K562 (cell line): Measurements from ENCODE around the gene GRIP1. TPM values are rescaled to one million over a fixed set of nuclear protein-coding genes. Genes with fewer than 3 reads are reported as not detected.

ENCODE experiments used
- ATAC-seq: fragments of 200-7000 bp; cut with Tn5 transposase; 3 replicates; pipeline ENCODE4 v1.9.1; 2020; ENCODE audit warnings: moderate library complexity
- BruUV-seq: library from RNA; stranded (reverse); fragments of 400-500 nt; replicated peaks from 2 replicates; lab custom pipeline; 2021; lab: Mats Ljungman, UMichigan
- CTCF ChIA-PET: fragments of 300-600 bp; formaldehyde crosslinking; extraction: SDS; loops from one replicate; lab custom pipeline; 2021; ENCODE audit warnings: low intra/inter-chr PET ratio; lab: Yijun Ruan, JAX
- POLR2A ChIA-PET: fragments of 300-600, 350-650 bp; sonication (Branson Sonifier 250); formaldehyde crosslinking; extraction: SDS; loops from one replicate; lab custom pipeline; 2021; ENCODE audit warnings: antibody characterized with exemption, inconsistent platforms; lab: Yijun Ruan, JAX
- DNase-seq, 4 experiments: peaks; one replicate each; pipeline versions ENCODE4 v3.0.0 to v3.0.0-alpha.2; 2011 to 2018; ENCODE audit warnings: low spot score in 3 of 4, mixed read lengths in 3 of 4; ENCODE audit errors: extremely low read depth in 1 of 4
- FAIRE-seq: peaks from 2 replicates; lab custom pipeline; 2011; peaks lifted over from hg19 to GRCh38; lab: Jason Lieb, UNC
- H2AFZ ChIP-seq: 2 replicates; pipeline ENCODE4 v1.6.0; 2011; ENCODE audit warnings: low read depth, low read length, control low read depth, inconsistent platforms
- H3K27ac ChIP-seq: fragments of 200-600 bp; 3 replicates; pipeline ENCODE4 v1.8.0; 2011; ENCODE audit warnings: low read depth, mild to moderate bottlenecking, control low read depth, inconsistent platforms, low read length, moderate library complexity, mixed read lengths; ENCODE audit errors: extremely low read depth
- H3K27me3 ChIP-seq, 2 experiments: fragments of 300-600 bp in 1 of 2; 2 replicates in 1 of 2; 3 replicates in 1 of 2; pipeline versions ENCODE4 v1.6.0 to v1.8.0; 2011; ENCODE audit warnings: inconsistent platforms in 2 of 2, low read length in 2 of 2, mild to moderate bottlenecking in 1 of 2, mixed read lengths in 1 of 2, moderate library complexity in 1 of 2; ENCODE audit not compliant: control insufficient read depth in 2 of 2, insufficient read depth in 2 of 2
- H3K36me3 ChIP-seq: fragments of 300-600 bp; 3 replicates; pipeline ENCODE4 v1.8.0; 2011; ENCODE audit warnings: mild to moderate bottlenecking, low read length, inconsistent platforms; ENCODE audit not compliant: control insufficient read depth, insufficient read depth
- H3K4me1 ChIP-seq, 2 experiments: fragments of 200-600 bp in 1 of 2; replicated peaks in 1 of 2; 2 replicates in 1 of 2; 3 replicates in 1 of 2; pipeline versions ENCODE4 v1.5.1 to v1.8.0; 2011; ENCODE audit warnings: inconsistent platforms in 2 of 2, low read length in 2 of 2, mild to moderate bottlenecking in 1 of 2, mixed read lengths in 1 of 2, moderate library complexity in 1 of 2; ENCODE audit not compliant: control insufficient read depth in 2 of 2, insufficient read depth in 2 of 2
- H3K4me2 ChIP-seq: 2 replicates; pipeline ENCODE4 v1.6.1; 2011; ENCODE audit warnings: low read length, control low read depth, inconsistent platforms, mixed read lengths; ENCODE audit not compliant: insufficient read depth
- H3K4me3 ChIP-seq: fragments of 200-600 bp; sonication (generic), shearing (Covaris generic); 2 replicates; pipeline ENCODE4 v1.5.1; 2016; ENCODE audit warnings: control low read depth, inconsistent platforms
- H3K79me2 ChIP-seq: fragments of 200-600 bp; 3 replicates; pipeline ENCODE4 v1.8.0; 2011; ENCODE audit warnings: low read length, inconsistent platforms; ENCODE audit not compliant: control insufficient read depth, insufficient read depth
- H3K9ac ChIP-seq, 2 experiments: 2 replicates each; pipeline versions ENCODE4 v1.6.0 to v1.6.1; 2011; ENCODE audit warnings: low read depth in 2 of 2, low read length in 2 of 2, control low read depth in 1 of 2, inconsistent platforms in 1 of 2, mild to moderate bottlenecking in 1 of 2, mixed read lengths in 1 of 2; ENCODE audit not compliant: insufficient read depth in 1 of 2
- H3K9me1 ChIP-seq: one replicate; pipeline ENCODE4 v1.6.0; 2011; ENCODE audit warnings: inconsistent platforms, mild to moderate bottlenecking, low read length, moderate library complexity; ENCODE audit not compliant: control insufficient read depth, insufficient read depth
- H3K9me3 ChIP-seq: replicated peaks from 2 replicates; pipeline ENCODE4 v1.5.1; 2011; ENCODE audit warnings: low read depth, low read length, inconsistent platforms; ENCODE audit not compliant: control insufficient read depth, insufficient read depth
- H4K20me1 ChIP-seq: replicated peaks from 2 replicates; pipeline ENCODE4 v1.6.1; 2011; ENCODE audit warnings: low read length, inconsistent platforms, mixed read lengths; ENCODE audit not compliant: control insufficient read depth, insufficient read depth
- ARID2 ChIP-seq: fragments of 450-650 bp; IDR thresholded peaks from 2 replicates; pipeline ENCODE4 v1.6.1; 2017; ENCODE audit warnings: antibody characterized with exemption, mild to moderate bottlenecking
- CREM ChIP-seq: IDR thresholded peaks from 2 replicates; pipeline ENCODE4 v1.6.1; 2014; ENCODE audit warnings: antibody characterized with exemption, low read depth
- ERF ChIP-seq: fragments of 450-650 bp; formaldehyde crosslinking; IDR thresholded peaks from 2 replicates; pipeline ENCODE4 v1.4.0; 2020; ENCODE audit warnings: mild to moderate bottlenecking, mixed read lengths
- ETV1 ChIP-seq: fragments of 450-650 bp; conservative IDR thresholded peaks from 2 replicates; pipeline ENCODE4 v1.6.1; 2016; ENCODE audit warnings: missing genetic modification characterization, control low read depth, low read depth, missing compliant biosample characterization
- HMG20B ChIP-seq: fragments of 250-450 bp; sonication (Bioruptor Pico); IDR thresholded peaks from 2 replicates; pipeline ENCODE4 v1.5.0; 2021; ENCODE audit warnings: mild to moderate bottlenecking
- HMGN3 ChIP-seq: IDR thresholded peaks from 2 replicates; pipeline ENCODE4 v1.6.1; 2011; ENCODE audit warnings: borderline replicate concordance, low read depth, mild to moderate bottlenecking, mixed read lengths, low read length; ENCODE audit not compliant: insufficient read length; ENCODE audit errors: extremely low read depth
- IFI16 ChIP-seq: fragments of 250-450 bp; sonication (Bioruptor Pico); IDR thresholded peaks from 2 replicates; pipeline ENCODE4 v2.1.2; 2022; ENCODE audit warnings: mild to moderate bottlenecking, inconsistent platforms
- KAT8 ChIP-seq: fragments of 450-650 bp; IDR thresholded peaks from 2 replicates; pipeline ENCODE4 v1.6.1; 2016; ENCODE audit warnings: low read depth, mild to moderate bottlenecking
- NFXL1 ChIP-seq: fragments of 450-650 bp; formaldehyde crosslinking; IDR thresholded peaks from 2 replicates; pipeline ENCODE4 v1.4.0; 2021; ENCODE audit warnings: mild to moderate bottlenecking
- NR0B1 ChIP-seq: fragments of 450-650 bp; IDR thresholded peaks from one replicate; pipeline ENCODE4 v1.6.1; 2018; ENCODE audit warnings: mild to moderate bottlenecking, moderate library complexity; ENCODE audit not compliant: partially characterized antibody
- PML ChIP-seq: IDR thresholded peaks from 2 replicates; pipeline ENCODE4 v1.6.1; 2012; ENCODE audit warnings: low read length, inconsistent platforms
- PRMT5 ChIP-seq: sonication (generic); formaldehyde crosslinking; IDR thresholded peaks from 2 replicates; pipeline ENCODE4 v1.5.0; 2020; ENCODE audit warnings: missing genetic modification reagents
- RNF219 ChIP-seq: fragments of 250-450 bp; sonication (Bioruptor Pico); IDR thresholded peaks from 2 replicates; pipeline ENCODE4 v1.5.0; 2022; ENCODE audit warnings: mild to moderate bottlenecking
- TAF9B ChIP-seq: fragments of 450-650 bp; IDR thresholded peaks from 2 replicates; pipeline ENCODE4 v1.6.1; 2018; ENCODE audit warnings: mild to moderate bottlenecking; ENCODE audit not compliant: partially characterized antibody
- U2AF1 ChIP-seq: fragments of 200-400 bp; formaldehyde crosslinking; optimal IDR thresholded peaks from 2 replicates; pipeline ENCODE3; 2017; ENCODE audit warnings: mild to moderate bottlenecking, low read depth, low read length, moderate library complexity
- ZNF280B ChIP-seq: fragments of 250-450 bp; sonication (Bioruptor Pico); IDR thresholded peaks from 2 replicates; pipeline ENCODE4 v1.5.1; 2021; ENCODE audit warnings: mild to moderate bottlenecking
- ZNF398 ChIP-seq: fragments of 250-450 bp; sonication (Bioruptor Pico); IDR thresholded peaks from 2 replicates; pipeline ENCODE4 v1.8.0; 2021; ENCODE audit warnings: moderate library complexity, mild to moderate bottlenecking, inconsistent platforms
- WGBS: fragments of 100-300 bp; shearing (Covaris generic); methylation state at CpG from one replicate; pipeline ENCODE4 v1.1.6; 2016; ENCODE audit warnings: low coverage, mixed read lengths; ENCODE audit not compliant: insufficient coverage; ENCODE audit errors: missing lambda C conversion rate; 5-methylcytosine and 5-hydroxymethylcytosine counted together
- in situ Hi-C: fragments of 300-500 bp; cut with MboI; formaldehyde crosslinking; loops from 4 replicates; pipeline ENCODE4 v1.15.0; 2018; ENCODE audit warnings: inconsistent platforms, mixed read lengths
- intact Hi-C: fragments of 100-400 bp; cut with micrococcal nuclease; formaldehyde crosslinking; loops from 2 replicates; pipeline ENCODE4 v1.14.2; 2022
- polyA plus RNA-seq, 8 experiments: library from polyadenylated mRNA; depleted of rRNA in 4 of 8; stranded (reverse) in 5 of 8; unstranded in 3 of 8; fragments of >200 nt; fragmentation: Nextera tagmentation in 2 of 8; fragmentation: Illumina TruSeq in 1 of 8; extraction: Ambion mirVana in 2 of 8; extraction: Trizol in 1 of 8; gene quantifications; 2 replicates each; pipeline versions ENCODE4 v1.2.1 to v1.2.3, GENCODE V29; 2011 to 2014; ENCODE audit warnings: inconsistent platforms in 1 of 8, missing spikeins in 1 of 8
- total RNA-seq, 7 experiments: library from RNA; depleted of rRNA in 6 of 7; stranded (reverse); fragments of >200 nt in 6 of 7; fragmentation: Illumina TruSeq in 2 of 7; extraction: Trizol in 2 of 7; gene quantifications; 2 replicates each; pipeline versions ENCODE4 v1.2.1 to v1.2.3, GENCODE V29; 2011 to 2021; ENCODE audit warnings: low replicate concordance in 1 of 7

GRIP1 gene
- total and polyA plus RNA-seq, 9 of the 15 experiments (the other 6 are each of a cell fraction or from before 2014, with no cell fraction given) = 0.28 to 1.2 (median 0.45) TPM

- Histone ChIP-seq H4K20me1 (no peaks in the 10 kb centered on the region), H3K79me2 (no peaks in the 10 kb centered on the region), H3K4me2 (no peak overlapping the region), H3K36me3 (no peaks in the 10 kb centered on the region), H3K9me1 (no peaks in the 10 kb centered on the region), H3K9me3 (no peaks in the 10 kb centered on the region), H3K27me3 (no peaks in the 10 kb centered on the region), H3K4me1 (no peaks in the 10 kb centered on the region), H3K4me3 (no peak overlapping the region), H2AFZ (no peak overlapping the region), H3K9ac (no peak overlapping the region), H3K27ac (no peak overlapping the region)
- no peak for TF ChIP-seq PRMT5 (CRISPR knock-in tag)
- TF ChIP-seq KAT8 = no peak
- TF ChIP-seq ZNF280B (CRISPR knock-in tag) = no peak
- TF ChIP-seq NR0B1 = no peak
- TF ChIP-seq ARID2 = no peak
- TF ChIP-seq PML = no peak
- TF ChIP-seq U2AF1 = no peak
- no peak for TF ChIP-seq HMGN3
- TF ChIP-seq NFXL1 = no peak
- no peak for TF ChIP-seq TAF9B
- no peak for TF ChIP-seq ERF (CRISPR knock-in tag)
- no peak for TF ChIP-seq CREM
- no peak for TF ChIP-seq ZNF398 (CRISPR knock-in tag)
- no peak for TF ChIP-seq IFI16
- TF ChIP-seq RNF219 (CRISPR knock-in tag) = no peak
- no peak for TF ChIP-seq HMG20B (CRISPR knock-in tag)
- no peak for TF ChIP-seq ETV1 (tag)
- BruUV-seq = no TSS peak
- WGBS = 5% methylated on average over 4 of the region's 4 CpGs
- DNase-seq = no peak
- no peak for ATAC-seq
- in situ Hi-C loops (no loop called here), intact Hi-C loops (no loop called here)
- no peak for FAIRE-seq
- POLR2A ChIA-PET = interaction anchor here (0.6 kb wide), 1 partner anchor 74 kb away, joined by 3 read pairs; no protein-coding TSS in a partner anchor
- CTCF ChIA-PET = no interaction called here
These were observed 19.7 kb upstream of the GRIP1 start for GRCh38 chr12:66698558-66698957.
